HG03135 (cell line): ENCODE data around the gene SEL1L3.
"Not testable (repeated sequence)": the region's sequence is repeated elsewhere in the genome, so short reads cannot be mapped to it uniquely, and the experiment has no call there.

Source experiments
- ATAC-seq: cut with Tn5 transposase; IDR thresholded peaks from one replicate; pipeline ENCODE4 v1.9.1; 2021; ENCODE audit warnings: mild to moderate bottlenecking, moderate library complexity; ENCODE audit not compliant: unreplicated experiment

Gene SEL1L3

DNA sequence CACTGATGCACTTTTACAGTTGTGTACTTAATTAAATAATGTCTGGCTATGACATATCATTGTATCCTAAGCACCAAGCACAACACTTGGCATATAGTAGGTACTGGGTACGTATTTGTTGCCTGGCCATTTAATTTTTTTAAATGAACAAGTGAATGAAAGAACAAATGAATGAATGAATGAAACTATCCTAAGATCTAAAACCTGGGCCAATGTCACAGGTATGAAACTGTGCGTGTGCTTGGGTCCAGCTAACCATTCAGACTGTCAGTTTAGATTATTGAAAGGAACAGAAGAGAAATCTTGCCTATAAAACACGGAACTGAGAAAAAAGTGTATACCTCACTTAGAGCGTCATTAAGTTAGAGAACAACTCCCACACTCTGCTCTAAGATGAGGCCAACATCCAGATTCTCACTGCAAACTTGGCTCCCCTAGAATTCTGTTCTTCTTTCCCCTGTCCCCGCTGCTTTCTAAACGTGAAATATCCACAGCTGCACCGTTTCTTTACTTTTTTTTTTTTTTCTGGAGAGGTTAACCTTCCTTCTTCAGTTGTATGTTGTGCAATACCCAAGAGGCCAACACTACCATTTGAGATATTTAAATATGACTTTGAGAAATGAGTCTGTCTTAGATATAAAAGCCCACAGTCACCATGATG lies 17.3 kb upstream of the SEL1L3 start:
- peak; percentile 67 for ATAC-seq

DNA sequence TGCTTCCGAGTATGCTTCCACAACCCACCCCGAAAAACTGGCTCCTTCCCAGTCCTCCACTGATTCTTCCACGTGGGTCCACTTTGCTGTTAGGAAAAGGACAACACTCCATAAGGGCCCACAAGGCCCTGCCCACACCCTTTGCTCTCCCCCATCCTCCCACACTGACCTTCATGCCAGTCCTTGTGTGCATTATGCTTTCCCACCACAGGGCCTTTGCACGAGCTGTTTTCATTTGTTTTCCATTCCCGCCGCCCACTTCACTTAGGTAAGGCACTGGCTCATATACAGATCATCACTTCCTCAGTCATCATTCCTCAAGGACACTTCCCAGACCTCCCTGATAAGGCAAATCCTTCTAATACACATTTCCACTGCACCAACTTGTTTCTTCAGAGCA lies 16.8 kb upstream of the SEL1L3 start:
- ATAC-seq: no peak

DNA sequence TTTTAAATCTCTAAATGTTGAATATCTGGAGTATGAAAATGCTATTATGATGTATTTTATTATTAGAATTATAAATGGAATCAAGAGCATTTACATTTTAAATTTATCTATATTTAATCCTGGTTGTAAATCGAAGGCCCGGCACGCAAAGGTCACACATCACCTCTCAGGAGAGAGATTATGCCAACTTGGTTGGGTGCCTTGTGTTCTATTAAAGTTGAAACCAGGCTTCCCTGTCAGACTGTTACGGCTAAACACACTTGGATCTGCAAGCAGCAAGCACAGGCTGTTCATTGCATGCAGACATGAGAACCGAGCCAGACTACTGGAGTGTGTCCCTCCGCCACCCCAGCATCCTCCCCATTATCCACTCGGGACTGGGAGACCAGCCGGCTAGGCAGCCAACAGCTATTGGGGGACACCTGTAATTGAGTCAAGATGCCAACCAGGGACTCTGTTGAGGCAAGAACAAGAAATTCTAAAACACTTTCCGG lies 16.4 kb upstream of the SEL1L3 start:
- ATAC-seq: no peak

DNA sequence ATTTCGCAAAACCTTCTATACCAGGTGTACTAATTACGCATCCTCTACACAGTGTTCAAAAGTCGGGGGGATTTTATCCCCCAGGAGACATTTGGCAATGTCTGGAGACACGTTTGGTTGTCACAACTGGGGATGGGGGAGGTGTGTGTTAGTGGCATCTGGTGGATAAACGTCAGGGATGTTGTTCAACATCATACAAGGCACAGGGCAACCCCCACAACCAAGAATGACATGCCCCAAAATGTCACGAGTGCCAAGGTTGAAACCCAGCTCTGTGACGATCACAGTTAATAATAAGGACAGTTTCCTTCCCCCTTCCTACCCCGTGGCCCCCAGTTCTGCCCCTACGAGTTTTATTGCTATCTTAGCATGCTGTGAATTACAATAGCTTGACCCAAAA lies 15.9 kb upstream of the SEL1L3 start:
- ATAC-seq: no peak

DNA sequence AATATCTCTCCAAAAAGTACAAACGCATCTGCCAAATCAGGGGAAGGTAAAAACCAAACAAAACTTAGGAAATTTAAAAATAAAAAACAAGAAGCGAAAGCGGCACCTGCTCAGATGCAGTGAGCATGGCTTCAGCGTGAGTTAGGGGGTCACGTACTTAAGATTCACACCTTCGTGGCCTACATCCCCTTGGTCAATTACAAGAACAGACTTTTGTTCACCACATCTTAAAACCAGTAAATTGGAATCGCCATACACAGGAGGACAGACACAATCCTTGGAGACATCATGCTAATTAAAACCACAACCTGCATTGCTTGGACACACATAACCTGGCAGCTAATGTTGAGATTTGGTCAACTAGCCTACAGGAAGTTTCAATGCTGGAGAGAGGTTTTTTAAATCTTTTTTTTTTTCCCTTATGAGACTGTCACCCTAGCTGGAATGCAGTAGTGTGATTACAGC lies 12.5 kb upstream of the SEL1L3 start:
- peak; percentile 56 for ATAC-seq

DNA sequence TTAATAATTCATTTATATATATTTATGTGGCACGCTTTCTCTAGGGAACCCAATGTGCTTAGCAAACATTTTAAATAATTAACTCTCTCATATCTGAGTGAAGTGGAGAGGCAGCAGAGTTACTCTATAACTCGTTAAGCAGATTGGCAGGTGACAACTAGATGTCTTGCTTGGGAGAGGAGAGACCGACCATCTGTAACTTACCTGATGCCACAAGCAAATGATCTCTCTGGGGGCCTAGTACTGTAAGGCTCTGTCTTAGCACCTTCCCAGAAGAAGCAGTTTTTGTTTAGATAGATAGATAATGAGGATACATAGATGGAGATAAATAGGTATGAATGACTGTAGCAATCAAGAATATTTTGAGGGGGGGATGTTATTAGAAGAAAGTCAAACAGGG lies 11.9 kb upstream of the SEL1L3 start:
- no peak for ATAC-seq

DNA sequence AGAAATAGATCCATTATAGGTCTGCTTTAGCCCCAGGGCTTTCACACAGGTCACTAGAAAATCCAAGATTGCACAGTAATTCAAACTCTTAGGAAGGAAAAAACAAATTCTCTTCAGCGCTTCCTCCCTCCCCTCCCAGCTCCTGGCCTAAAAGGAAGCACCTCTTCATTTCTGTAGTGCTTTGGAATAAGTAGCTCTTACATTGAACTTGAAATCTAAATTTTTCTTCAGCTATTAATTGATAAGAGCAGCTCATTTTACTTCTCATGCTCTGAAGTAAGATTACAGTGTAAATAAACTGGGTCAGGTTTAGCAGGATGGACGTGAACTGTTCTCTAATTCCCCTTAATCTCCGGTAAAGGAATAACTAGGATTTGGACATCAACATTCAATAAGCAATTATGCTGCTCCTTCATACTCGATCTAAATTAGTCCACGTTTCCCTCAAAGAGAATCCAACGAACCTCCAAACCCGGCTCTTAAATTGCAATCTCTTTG lies 10.9 kb upstream of the SEL1L3 start:
- ATAC-seq: no peak

DNA sequence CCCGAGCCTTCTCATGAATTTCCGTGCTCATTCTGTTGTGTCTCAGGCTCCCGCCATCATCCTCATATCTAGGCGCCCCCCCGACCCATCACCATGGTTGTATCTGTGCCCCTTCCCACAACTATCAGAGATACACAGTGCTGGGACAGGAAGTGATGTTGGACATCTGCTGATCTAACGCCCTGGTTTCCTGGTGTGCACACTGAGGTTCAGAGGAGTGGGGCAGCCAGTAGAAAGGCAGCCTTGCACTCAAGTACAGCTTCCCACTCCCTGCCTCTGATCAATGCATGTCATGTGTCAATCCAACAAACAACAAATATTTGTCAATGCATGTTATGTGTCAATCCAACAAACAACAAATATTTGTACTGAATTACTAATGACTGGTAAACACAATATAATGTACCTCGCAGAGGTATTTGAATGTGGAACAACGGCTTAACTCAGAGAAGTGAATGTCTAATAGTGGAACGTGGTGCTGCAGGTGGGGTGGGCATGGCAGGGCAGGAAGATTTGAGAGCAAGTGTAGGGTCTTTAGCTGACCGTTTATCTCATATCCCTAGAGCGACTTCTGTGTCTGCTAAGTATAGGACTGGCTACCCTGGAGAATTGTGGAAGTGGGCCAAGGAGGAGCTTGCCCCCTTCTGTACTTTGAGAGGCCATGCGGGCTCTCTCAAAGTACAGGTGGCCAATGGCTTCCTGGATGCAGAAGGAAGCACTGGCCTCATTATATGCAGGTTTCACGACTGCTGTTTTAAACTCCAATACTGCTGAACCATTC lies 10.3 kb upstream of the SEL1L3 start:
- ATAC-seq: no peak

DNA sequence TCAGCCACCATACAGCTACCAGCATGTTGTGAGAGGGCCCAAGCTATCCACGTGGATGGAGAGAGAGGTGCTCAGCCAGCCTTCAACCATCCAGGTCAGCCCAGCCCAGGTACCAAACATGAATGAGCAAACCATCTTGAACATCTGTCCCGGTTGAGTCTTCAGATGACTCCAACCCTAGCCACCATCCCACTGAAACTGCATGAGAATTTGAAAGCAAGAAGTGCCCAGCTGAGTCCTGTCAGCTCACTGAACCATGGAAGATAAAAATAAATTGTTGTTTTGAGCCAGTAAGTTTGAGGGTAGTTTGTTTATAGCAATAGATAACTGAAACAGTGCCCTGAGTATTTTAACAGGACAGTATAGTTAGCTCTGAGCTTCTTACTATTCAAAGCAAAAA lies 7.3 kb upstream of the SEL1L3 start:
- peak; percentile 31 for ATAC-seq

DNA sequence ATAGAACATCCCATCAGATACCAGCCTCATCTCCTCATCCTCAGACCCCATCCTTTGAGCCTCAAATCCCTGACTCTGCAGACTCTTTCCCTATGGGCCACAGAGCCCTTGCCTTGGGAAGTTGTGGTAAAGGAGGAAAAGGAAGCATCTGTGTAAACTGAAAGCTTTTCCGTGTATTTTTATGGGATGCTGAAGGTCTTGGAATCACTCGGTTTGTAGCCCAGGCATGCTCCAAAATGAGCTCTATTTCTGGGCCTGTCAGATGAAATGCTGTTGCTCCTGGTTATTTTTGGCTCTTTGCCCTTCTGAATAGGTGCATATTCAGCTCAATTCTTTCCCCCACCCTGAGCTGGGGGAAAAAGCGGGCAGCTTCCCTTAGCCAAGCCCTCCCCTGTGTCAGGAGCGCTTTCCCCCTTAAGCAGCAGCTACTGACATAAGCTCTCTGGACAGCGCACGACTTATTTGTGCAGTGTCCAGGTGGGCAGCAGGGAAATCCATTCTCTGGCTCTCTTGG lies 5.0 kb upstream of the SEL1L3 start:
- ATAC-seq: no peak

DNA sequence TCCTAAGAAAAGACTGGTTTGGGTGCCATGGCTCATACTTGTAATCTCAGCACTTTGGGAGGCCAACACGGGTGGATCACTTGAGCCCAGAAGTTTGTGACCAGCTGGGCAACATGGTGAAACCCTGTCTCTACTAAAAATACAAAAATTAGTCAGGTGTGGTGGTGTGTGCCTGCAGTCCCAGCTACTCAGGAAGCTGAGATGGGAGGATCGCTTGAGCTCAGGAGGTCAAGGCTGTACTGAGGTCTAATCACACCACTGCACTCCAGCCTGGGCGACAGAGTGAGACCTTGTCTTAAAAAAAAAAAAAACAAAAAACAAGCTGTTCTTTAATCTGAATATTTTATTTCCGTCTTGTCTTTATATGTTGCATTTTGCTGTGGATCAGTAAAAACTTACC lies 3.6 kb upstream of the SEL1L3 start:
- not testable (repeated sequence) for ATAC-seq

DNA sequence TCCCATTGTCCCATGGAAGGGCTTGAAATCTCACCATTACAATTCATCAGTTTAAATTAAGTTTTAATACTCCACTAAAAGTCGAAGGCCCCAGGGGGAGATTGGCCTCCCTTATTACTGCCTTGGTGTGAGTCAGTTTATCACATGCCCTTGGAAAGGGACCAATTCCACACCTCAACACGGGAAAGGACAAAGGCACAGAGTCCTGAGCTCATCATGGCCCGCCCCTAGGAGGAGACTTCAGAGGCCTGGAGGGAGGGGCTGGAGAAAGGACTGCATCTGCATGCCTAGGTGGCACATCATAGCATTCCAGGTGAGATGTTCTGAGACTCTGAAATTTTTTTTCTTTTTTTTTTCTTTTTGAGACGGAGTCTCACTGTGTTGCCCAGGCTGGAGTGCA lies 2.8 kb upstream of the SEL1L3 start:
- ATAC-seq: no peak

DNA sequence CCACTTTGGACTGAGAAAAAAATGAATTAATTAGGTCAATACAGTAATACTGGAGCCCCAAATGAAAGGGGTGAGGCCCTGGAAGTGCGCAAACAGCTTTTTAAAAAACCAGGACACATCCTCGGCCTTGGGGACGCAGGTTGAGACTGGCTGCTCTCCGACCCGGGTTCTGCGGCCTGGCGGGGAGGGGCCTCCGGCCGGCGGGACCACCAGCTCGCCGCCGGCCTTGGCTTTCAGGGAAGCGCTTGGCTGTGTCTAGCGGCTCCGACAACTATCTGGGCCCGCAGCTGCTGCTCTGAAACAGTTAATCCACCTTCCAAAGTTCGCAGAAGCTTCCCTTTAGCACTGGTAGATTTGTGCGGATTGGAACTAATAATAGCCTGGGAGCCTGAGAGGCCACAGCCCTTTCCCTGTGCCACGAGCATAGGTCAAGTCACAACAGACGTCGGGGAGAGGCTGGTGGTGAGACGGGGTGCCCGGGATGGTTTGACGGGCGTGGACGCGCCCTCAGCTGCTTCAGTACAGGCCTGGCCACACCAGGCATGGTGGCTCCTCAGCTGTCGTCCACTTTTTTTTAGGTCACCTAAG lies 1.1 kb upstream of the SEL1L3 start:
- ATAC-seq: no peak

DNA sequence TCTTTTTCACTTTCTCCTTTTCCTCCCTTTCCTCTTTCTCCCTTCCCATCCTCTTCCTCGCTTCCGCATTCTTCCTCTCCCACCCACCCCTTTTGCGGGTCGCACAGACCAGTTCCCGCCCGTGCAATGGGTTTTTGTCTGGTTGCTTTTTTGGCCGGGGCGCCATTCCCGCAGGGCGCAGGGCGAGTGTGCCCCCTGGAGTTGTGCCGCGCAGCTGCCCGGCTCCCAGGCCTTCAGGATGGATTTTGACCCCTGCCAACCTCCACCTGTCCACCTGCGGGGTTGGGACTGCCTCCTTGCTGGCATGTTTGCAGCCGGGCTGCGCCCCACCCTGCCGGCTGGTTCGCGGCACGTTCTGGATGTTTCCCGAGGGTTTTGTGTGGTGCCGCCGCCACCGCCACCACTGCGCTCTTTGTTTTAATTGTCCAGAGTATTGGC lies 578 bp upstream of the SEL1L3 start:
- ATAC-seq: no peak

DNA sequence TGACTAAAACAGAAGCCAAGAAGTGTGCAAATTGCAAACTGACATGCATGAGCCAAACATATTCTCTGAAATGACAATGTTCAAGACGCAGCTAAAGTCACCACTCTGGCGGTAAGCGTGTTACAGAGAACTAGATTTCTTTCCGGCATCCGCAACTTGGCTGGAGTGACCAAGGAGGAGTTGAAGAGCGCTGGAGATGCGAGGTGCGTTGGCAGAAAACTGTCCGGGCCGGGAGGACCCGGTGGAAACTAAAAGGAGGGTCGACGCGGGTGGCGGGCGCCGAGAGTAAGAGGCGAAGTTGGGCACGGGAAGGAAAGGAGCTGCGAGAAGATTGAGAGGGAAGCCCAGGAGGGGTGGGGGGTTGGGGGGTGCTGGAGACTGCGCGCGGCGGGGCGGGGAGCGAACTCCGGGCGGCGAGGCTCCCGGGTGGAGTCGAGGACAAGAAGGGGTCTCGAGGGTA lies 807 bp downstream of the SEL1L3 start:
- ATAC-seq: peak; percentile 8

DNA sequence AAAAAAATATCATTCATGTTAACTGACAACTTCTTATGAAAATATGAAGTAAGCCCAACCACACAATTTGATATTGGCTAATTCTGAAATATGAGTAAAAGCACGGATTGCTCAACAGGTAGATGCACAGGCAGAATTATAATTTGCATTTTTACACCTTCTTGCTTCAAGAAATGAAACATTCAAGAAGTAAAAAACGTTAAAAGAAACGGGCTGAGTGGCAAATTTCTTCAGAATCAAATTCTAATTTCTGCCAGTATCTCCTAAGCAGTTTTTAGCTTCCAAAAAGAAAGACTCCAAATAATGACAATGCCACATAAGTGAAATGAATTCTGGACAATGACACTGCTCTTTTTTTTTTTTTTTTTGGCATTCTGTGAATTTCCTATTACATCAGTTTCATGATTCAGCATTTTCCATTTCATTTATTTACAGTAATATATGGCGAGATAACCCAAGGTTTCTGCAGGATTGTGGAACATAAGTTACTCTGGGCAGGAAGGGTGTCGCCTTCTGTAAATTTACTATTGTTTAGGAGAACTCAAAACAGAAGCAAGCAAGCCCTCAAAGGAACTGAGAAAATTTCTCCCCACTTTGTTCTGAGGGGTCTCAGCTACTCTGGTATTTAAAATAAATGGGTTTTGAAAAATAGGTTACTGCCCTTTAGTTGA lies 1.4 kb downstream of the SEL1L3 start:
- ATAC-seq: no peak

DNA sequence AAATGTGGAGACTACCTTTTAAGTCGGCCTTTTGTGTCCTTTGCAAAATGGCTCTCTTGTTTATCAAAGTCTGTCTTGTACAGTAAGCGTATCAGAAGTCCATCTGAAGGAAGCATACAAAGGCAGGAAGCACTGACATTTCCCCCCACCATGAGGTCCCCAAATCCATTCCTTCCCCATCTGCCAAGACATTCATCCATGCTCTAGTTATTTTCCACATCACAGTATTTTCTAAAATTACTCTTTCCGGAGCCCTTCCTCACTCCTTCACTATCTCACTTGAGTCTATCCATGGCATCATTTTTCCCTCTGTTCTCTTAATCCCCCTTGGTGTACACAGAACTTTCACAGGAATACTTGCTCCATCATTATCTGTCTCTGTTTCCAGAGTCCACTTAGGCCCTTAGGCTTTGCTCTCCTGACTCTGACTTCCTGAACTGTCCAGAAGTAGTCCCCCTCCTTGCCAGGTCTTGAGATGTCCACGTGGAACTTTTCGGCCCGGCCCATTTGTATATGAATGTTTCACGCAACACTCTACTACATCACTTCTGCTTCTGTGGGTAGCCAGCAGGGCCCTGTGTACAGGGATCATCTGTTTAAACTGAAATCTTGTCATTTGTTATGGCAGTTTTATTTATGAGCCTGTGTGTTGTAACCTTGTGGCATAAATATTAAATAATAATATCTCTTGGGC lies 2.1 kb downstream of the SEL1L3 start:
- peak; percentile 36 for ATAC-seq

DNA sequence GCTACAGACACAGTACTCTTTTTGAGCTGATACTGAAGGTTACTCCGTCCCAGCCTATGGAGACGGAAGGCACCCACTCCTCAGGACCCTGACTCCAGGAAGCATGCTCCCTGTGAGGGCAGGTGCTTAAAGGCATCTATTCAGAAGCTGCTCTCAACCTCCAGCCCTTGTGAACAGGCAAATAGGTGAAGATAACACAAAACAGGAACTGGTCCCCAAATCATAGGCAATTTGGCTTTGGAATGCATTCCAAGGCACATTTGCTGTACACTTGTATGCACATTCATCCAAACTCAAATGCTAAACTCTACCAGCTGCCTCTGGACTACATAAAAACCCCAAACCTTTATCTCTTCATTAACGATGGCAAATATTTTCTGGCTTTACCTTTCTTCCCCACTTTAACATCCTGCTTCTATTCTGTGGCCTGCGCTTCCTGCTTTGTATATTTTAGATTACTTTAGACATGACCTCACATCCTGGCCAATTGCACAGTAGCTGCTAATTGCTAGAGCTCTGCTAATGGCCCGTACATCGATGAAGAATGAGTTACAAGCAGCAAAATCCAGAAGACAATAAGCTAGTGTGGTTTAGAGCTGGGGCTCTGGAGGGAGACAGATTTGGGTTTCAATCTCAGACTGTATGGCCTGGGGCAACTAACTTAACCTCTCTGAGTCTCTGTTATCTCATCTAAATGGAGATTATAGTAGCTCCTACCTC lies 3.2 kb downstream of the SEL1L3 start:
- ATAC-seq: peak; percentile 47

DNA sequence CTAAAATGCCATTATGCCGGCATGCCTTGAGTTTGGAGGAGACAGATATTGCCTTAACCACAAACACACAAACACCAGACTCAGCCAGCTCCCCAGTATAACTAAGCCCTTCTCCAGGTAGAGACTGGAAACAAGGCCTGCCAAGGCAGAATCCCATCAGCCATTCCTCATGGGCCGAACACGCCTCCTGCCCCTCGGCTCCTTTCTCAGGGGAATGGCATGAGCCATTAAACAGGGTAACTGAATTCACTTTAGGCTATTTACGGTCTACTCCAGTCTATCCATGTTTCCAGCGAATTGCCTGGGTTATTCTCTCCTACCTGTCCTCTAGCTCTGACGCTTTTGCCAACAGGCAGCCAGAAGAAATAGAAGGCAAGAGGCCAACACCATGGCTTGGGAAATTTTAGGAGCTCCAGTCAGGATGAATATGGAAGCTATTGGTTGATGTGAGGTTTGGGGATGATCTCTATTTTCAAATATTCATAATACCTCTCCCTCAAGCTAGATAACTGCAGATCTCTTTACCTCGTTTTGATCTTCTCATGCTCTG lies 4.9 kb downstream of the SEL1L3 start:
- no peak for ATAC-seq
